SKM-1 (cell line): ENCODE data around the gene ORMDL2.
A peak's percentile ranks its signal among the peaks of the same experiment; 100 is the strongest.
"Not testable (repeated sequence)": the region's sequence is repeated elsewhere in the genome, so short reads cannot be mapped to it uniquely, and the experiment has no call there.

ENCODE experiments used
- DNase-seq: peaks from one replicate; lab custom pipeline; 2025; ENCODE audit not compliant: unreplicated experiment; lab: John Stamatoyannopoulos, UW

ORMDL2 gene

DNA sequence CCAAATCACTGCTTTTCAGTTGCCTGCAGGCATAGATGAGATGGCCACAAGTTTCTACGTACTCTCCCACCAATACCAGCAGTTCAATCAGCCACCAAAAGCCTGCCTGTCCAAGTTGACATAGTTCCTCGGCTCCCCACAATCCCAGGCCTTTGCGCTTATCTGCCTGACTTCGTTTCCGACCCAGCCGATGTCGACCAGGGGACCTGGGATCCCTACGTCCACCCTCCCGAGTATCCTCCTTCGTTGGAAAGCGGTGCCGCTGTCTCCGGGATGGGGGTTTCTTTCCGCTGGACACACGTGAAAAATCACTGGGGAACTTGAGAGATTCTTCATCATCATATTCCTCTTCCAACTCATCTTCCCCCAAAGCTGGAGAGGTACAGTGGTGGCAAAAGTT, 10.0 kb downstream of the ORMDL2 start:
- DNase-seq = no peak

DNA sequence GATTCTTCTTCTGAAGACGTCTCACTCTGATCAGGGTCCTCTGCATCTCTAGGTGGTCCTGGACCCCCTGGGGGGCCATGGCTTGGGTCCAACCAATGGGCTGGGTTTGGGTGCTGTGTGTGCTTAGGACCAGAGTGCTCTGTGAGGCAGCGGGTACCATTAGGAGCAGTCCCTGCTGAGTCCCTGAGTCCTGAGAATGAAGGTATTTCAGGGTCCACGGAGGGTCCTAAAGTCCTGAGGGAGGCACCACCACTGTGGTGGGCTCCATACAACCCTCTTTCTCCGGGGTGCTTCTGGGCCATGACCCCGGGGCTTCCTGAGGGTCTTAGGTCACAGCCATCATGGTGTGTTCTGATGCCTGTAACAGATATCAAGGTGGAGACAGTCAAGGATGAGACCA, 10.5 kb downstream of the ORMDL2 start:
- DNase-seq = no peak

- DNase-seq = no peak
Observed at GRCh38 chr12:55829967-55830600, 12.2 kb downstream of the ORMDL2 start.

GRCh38 chr12:55830601-55831446, 13.0 kb downstream of the ORMDL2 start:
- no peak for DNase-seq

- no peak for DNase-seq
Observed at GRCh38 chr12:55831447-55831815, 13.6 kb downstream of the ORMDL2 start.

DNA sequence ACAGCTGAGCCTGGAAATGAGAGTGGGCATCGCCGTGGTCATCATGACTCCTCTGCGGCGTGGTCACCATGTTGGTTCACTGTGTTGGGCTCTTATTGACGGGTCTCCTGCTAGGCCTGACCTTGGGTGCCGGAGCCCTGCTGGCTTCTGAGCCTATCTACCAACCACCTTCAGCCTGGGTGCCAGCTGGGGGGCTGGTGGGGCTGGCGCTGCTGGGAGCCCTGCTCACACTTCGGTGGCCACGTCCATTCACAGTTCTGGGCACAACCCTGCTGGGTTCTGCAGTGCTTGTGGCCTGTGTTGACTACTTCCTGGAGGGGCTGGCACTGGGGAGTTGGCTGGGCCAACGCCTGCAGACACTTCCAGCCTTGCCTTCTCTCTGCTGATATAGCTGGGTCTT, 15.2 kb downstream of the ORMDL2 start:
- DNase-seq = no peak

- DNase-seq = not testable (repeated sequence)
Observed at GRCh38 chr12:55834400-55834799, 16.6 kb downstream of the ORMDL2 start.

- no peak for DNase-seq
Observed at GRCh38 chr12:55838361-55838760, 20.5 kb downstream of the ORMDL2 start.

DNA sequence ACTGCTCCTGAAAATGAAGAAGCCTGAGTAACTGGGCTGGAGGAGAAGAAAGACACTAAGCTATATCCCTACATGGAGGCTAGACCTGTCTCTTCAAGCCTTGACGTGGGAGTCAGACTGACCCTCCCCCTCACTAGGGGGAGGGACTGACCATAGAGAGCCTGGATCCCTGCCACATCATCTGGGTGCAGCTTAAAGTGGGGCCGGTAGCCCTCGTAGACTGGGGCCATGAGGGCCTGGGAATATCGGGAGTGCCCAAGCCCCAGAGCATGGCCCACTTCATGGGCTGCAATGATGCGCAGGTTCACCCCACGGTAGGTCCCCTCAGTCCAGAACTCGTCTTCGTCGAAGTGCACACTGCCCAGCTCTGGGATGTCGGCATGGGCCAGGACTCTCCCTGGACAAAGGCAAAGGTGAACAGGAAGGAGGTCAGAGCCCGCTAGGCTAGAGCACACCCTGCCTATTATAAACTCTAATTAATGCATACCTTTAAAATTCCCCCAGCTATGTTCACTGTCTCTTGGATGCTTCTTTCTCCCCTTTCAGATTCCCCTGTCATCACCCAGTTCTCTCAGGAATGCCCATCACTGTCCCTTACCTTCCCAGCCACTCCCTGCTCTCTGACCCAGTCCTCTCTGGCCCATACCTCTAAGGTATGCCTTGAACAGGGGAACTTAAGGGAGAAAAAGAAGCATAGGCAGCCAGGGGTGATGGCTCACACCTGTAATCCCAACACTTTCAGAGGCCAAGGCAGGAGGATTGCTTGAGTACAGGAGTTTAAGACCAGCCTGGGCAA, 21.7 kb downstream of the ORMDL2 start:
- DNase-seq = no peak

DNA sequence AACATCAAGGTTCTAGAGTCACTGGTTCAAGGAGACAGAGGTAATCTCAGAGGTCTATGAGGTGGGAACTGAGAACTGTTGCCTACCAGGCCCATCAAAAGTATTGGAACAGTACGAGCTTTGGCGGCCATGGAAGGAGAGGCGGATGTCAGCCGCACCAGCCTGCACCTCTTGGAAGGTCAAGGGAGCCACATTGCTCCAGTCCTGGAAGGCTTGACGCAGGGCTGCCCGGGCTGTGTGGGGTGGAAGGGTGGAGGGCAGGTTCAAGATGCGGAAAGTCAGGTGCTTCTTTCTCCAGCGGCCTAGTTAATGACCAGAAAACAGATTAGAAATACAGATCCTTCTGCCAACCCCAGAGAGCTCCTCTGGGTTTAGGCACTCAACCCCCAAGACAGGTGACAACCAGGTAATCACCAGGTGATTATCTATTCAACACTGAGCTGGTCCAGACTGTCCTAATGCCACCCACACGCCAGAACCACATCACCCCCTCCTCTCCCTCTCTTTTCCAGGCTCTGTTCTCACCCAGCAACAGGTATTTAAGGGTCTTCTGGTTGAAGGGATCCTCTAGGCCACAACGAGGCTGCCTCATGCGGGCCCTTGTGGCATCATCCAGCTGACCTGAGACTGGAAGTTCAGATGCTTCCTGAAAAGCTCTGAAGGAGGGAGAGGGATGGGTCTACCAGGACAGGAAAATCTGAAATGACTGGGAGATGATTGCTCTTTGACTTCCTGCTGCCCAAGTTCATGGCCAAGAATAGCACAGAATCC, 22.9 kb downstream of the ORMDL2 start:
- DNase-seq = no peak

- DNase-seq = peak; percentile 30
Observed at GRCh38 chr12:55842681-55843429, 25.0 kb downstream of the ORMDL2 start, which contains the start of gene MMP19. MMP19 (minus strand) TSS chr12:55842936; CDS start chr12:55842830, 106 bp downstream.

- DNase-seq = no peak
Observed at GRCh38 chr12:55843431-55843830, 25.6 kb downstream of the ORMDL2 start.

DNA sequence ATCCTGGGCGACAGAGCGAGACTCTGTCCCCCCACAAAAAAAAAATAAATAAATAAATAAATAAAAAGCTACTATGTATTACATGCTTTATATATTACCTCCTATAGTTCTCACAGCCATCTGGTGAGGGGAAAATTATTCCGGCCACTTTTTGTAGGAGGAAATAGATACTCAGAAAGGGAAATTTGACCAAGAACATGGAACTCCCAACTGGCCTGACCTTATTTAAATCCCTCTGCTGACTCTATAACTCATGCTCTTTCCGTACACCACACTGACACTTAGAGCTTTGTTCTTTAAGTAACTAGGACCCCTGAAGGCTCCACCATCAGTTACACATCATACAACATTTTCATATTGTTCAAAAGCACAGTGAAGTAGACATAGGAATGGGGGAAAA, 27.1 kb downstream of the ORMDL2 start:
- no peak for DNase-seq

DNA sequence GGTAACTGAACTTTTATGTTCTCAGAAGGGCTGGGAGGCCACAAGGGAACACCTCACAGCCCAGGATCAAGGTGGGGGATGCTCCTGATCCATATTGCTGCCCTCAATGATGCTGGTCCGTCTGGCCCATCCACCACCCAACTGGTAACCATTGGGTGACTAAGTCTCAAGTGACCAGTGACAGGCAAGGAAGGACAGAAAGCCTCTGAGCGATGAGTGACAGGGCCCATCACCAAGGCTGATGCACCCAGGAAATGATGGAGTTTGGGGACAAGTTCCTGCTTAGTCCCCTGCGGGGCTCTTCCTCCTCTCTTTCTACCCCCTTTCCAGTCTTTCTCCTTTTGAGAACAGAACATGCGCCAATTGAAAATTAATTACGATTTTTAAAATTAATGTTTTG, 27.5 kb downstream of the ORMDL2 start:
- no peak for DNase-seq

DNA sequence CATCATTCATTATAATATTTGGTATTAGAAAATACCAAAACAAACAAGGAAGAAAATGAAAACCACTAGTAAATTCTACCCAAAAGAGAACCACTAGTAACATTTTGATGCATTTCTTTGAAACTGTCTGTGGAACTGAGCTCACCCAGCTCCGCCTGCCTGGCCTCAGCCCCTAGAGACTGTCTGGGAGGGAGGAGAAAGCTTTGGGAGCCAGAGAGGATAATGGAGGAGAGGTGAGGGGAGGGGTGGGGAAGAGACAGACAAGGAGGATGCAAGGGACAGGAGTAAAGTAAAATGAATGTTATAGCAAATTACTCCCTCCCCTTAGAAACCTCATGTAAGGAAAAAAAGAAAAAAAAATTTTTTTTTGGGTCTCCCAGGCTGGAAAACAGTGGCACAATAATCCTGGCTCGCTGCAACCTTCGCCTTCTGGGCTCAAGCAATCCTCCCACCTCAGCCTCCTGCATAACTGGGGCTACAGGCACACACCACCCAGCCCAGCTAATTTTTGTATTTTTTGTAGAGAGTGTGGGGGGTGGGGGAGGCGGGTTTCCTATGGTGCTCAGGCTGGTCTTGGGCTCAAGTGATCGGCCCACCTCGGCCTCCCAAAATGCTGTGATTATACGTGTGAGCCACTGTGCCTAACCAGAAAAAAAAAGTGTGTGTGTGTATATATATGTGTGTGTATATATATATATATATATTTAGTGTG, 28.1 kb downstream of the ORMDL2 start:
- DNase-seq = no peak

DNA sequence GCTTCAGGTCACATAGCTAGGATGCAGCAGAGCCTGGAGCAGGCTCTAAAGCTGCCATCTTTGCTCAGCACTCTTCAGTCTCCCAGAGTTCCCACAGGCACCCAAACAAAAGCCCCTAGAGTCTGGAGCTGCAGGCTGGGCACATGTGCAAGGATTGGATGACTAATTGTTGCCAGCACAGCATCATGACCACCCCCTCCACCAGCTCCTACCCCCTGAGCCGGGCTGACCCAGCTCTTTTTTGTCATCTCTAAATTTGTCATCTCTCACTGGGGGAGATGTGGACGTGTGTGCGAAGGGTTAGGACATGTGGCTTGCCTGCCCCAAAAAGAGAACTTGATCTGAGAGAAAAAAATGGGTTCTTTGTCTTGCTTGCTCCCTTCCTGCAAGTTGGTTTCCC, 29.2 kb downstream of the ORMDL2 start:
- DNase-seq = no peak

DNA sequence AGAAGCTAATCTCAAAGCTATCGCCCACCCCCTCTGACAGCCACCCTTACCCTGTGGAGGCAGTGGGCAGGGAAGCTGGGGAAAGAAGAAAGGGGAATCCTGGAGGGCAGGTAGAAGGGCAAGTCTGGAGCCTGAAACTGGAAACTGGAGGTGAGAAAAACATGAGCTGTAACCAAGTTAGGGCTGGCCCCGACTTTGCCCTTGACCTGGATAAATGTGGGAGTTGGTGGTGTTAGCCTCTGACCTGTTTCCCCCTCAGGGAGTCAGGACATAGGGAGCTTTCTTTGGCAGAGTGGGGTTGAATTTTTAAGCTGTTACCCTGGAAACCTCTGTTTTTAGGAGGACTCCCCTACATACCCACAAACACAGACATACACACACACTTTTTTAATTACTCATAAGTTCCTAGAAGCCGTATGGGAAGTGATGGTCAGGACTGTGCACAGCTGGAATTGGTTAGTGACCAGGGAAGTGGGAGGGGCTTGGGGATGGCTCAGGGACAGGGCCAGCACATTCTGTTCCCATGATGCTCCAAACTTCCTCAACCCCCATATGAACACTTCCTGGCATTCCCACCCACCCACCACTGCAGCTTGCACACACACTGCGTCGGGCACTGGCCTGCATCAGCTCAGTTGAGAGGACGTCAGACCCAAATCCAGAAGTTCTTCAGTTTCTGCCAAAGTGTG, 29.9 kb downstream of the ORMDL2 start:
- peak; percentile 1 for DNase-seq

DNA sequence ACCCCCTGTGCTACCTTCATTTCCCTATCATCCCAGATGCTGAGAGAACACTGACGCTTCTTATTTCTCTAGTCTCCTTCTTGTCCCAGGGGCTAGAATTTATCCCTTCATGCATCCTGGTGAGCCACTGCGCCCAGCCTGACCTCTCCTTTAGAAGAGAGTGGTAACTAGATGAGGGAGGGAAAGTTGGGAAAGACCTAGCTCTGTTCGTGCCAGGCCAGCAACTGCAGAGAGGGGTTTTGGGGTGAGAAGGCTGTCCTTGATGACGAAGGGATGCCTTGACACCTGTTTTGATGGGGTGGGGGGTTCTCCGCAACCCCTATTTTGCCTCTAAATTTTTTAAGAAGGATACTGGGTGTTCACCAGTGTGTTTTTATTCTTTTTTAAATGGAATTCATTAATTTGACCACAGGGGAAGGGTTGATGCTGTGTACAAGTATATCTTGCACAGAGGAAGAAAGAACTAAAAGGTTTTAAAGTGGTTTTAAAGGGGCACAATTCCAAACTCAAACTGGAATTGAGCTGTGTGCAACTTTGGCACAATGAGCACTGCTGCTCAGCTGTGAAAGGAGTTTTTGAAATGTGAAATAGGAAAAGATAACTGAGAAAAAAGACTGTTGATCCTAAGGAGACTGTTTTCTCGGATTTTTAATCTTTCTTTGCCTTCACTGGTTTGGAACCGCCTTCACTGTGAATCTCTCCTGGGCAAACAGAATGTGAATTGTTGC, 31.9 kb downstream of the ORMDL2 start:
- no peak for DNase-seq
